ENCODE measurements around the gene DOCK3.

Gene DOCK3

GRCh38 chr3:50628601-50629000 lies 46.1 kb upstream of the DOCK3 start:
- TF ChIP-seq FOXP2 (optimal IDR thresholded peaks at IDR 0.05; ENCODE audit: borderline replicate concordance, extremely low read depth, extremely low read length, insufficient read depth) (no peak), SIN3A (IDR thresholded peaks at IDR 0.05; ENCODE audit: borderline replicate concordance, insufficient read depth, low read length) (no peak), REST (IDR thresholded peaks at IDR 0.05; ENCODE audit: insufficient read depth in 1 of 2, low read depth in 2 of 2, low read length in 2 of 2) (no peak), TAF1 (IDR thresholded peaks at IDR 0.05; ENCODE audit: borderline replicate concordance, insufficient read depth, low read length) (no peak), POLR2AphosphoS5 (IDR thresholded peaks at IDR 0.05; ENCODE audit: low read depth, low read length) (no peak)

GRCh38 chr3:50630394-50630793 lies 44.3 kb upstream of the DOCK3 start:
- TF ChIP-seq REST (IDR thresholded peaks at IDR 0.05; ENCODE audit: insufficient read depth in 1 of 2, low read depth in 2 of 2, low read length in 2 of 2): no peak
- TF ChIP-seq SIN3A (IDR thresholded peaks at IDR 0.05; ENCODE audit: borderline replicate concordance, insufficient read depth, low read length): no peak
- TF ChIP-seq FOXP2 (optimal IDR thresholded peaks at IDR 0.05; ENCODE audit: borderline replicate concordance, extremely low read depth, extremely low read length, insufficient read depth): no peak
- no peak for TF ChIP-seq TAF1 (IDR thresholded peaks at IDR 0.05; ENCODE audit: borderline replicate concordance, insufficient read depth, low read length)
- TF ChIP-seq POLR2AphosphoS5 (IDR thresholded peaks at IDR 0.05; ENCODE audit: low read depth, low read length): no peak

GRCh38 chr3:50630877-50631276 lies 43.9 kb upstream of the DOCK3 start:
- TF ChIP-seq REST (IDR thresholded peaks at IDR 0.05; ENCODE audit: insufficient read depth in 1 of 2, low read depth in 2 of 2, low read length in 2 of 2): no peak
- no peak for TF ChIP-seq SIN3A (IDR thresholded peaks at IDR 0.05; ENCODE audit: borderline replicate concordance, insufficient read depth, low read length)
- no peak for TF ChIP-seq FOXP2 (optimal IDR thresholded peaks at IDR 0.05; ENCODE audit: borderline replicate concordance, extremely low read depth, extremely low read length, insufficient read depth)
- TF ChIP-seq TAF1 (IDR thresholded peaks at IDR 0.05; ENCODE audit: borderline replicate concordance, insufficient read depth, low read length): no peak
- TF ChIP-seq POLR2AphosphoS5 (IDR thresholded peaks at IDR 0.05; ENCODE audit: low read depth, low read length): no peak

- TF ChIP-seq SIN3A (IDR thresholded peaks at IDR 0.05; ENCODE audit: borderline replicate concordance, insufficient read depth, low read length) (no peak), POLR2AphosphoS5 (IDR thresholded peaks at IDR 0.05; ENCODE audit: low read depth, low read length) (no peak), TAF1 (IDR thresholded peaks at IDR 0.05; ENCODE audit: borderline replicate concordance, insufficient read depth, low read length) (no peak), FOXP2 (optimal IDR thresholded peaks at IDR 0.05; ENCODE audit: borderline replicate concordance, extremely low read depth, extremely low read length, insufficient read depth) (no peak), REST (IDR thresholded peaks at IDR 0.05; ENCODE audit: insufficient read depth in 1 of 2, low read depth in 2 of 2, low read length in 2 of 2) (no peak)
These were observed 42.3 kb upstream of the DOCK3 start for GRCh38 chr3:50632450-50632849.

All from PFSK-1 (cell line).